Esophagus muscularis mucosa (tissue), 4 donors: Measurements from ENCODE around the gene SH3RF3. TPM values are rescaled to one million over a fixed set of nuclear protein-coding genes. Genes with fewer than 3 reads are reported as not detected.

Source experiments
- DNase-seq: peaks from one replicate; pipeline ENCODE4 v3.0.0-alpha.2; 2017; ENCODE audit errors: extremely low spot score
- H3K27ac ChIP-seq, 4 donors: fragments of 200-600 bp; sonication (generic); replicated peaks in 1 of 4; 1 replicate in 3 of 4; 2 replicates in 1 of 4; pipeline ENCODE4 v1.5.1; 2016 to 2019; ENCODE audit warnings: mild to moderate bottlenecking in 1 of 4
- H3K27me3 ChIP-seq, 4 donors: fragments of 200-600 bp; sonication (generic); one replicate each; pipeline versions ENCODE4 v1.5.1 to v1.6.0; 2016 to 2019
- H3K36me3 ChIP-seq, 4 donors: fragments of 200-600 bp; sonication (generic); one replicate each; pipeline ENCODE4 v1.5.1; 2016 to 2019
- H3K4me1 ChIP-seq, 4 donors: fragments of 200-600 bp; sonication (generic); one replicate each; pipeline ENCODE4 v1.5.1; 2016 to 2019
- H3K4me3 ChIP-seq, 4 donors: fragments of 200-600 bp; sonication (generic); 1 replicate in 2 of 4; 2 replicates in 2 of 4; pipeline ENCODE4 v1.5.1; 2016 to 2019; ENCODE audit warnings: mild to moderate bottlenecking in 4 of 4, moderate library complexity in 1 of 4
- H3K9me3 ChIP-seq, 4 donors: fragments of 200-600 bp; sonication (generic); 1 replicate in 3 of 4; 2 replicates in 1 of 4; pipeline ENCODE4 v1.5.1; 2016 to 2019
- EP300 ChIP-seq: sonication (generic); formaldehyde crosslinking; IDR thresholded peaks from one replicate; pipeline ENCODE4 v1.6.1; 2017; ENCODE audit warnings: antibody characterized with exemption
- POLR2A ChIP-seq: fragments of 450-650 bp; IDR thresholded peaks from one replicate; pipeline ENCODE4 v1.6.1; 2017; ENCODE audit warnings: antibody characterized with exemption, moderate library complexity, mild to moderate bottlenecking, low read depth
- POLR2AphosphoS5 ChIP-seq, 2 donors: sonication (generic); formaldehyde crosslinking; IDR thresholded peaks; one replicate each; pipeline ENCODE4 v1.6.1; 2017; ENCODE audit warnings: antibody characterized with exemption in 2 of 2
- WGBS: methylation state at CpG from one replicate; pipeline ENCODE4 v1.1.5; 2018; 5-methylcytosine and 5-hydroxymethylcytosine counted together
- intact Hi-C: fragments of 100-400 bp; cut with DNase I; formaldehyde crosslinking; loops from one replicate; pipeline ENCODE4 v1.15.1; 2023
- total RNA-seq, 4 donors: library from RNA; depleted of rRNA; stranded (reverse); fragments of >200 nt; gene quantifications; one replicate each; pipeline versions ENCODE4 v1.1.0 to v1.2.1, GENCODE V29; 2016
- TF ChIP-seq, protein P1 (sequence below), 3 experiments: fragments of 200-600 bp in 2 of 3; fragments of 450-650 bp in 1 of 3; sonication (generic) in 2 of 3; IDR thresholded peaks; one replicate each; pipeline ENCODE4 v1.5.1; 2017 to 2019; ENCODE audit warnings: antibody characterized with exemption in 3 of 3, mild to moderate bottlenecking in 2 of 3, moderate library complexity in 1 of 3

Gene SH3RF3
- total RNA-seq, 4 donors from 2014 or later: 6.3 to 17.5 (median 11.3) TPM

DNA sequence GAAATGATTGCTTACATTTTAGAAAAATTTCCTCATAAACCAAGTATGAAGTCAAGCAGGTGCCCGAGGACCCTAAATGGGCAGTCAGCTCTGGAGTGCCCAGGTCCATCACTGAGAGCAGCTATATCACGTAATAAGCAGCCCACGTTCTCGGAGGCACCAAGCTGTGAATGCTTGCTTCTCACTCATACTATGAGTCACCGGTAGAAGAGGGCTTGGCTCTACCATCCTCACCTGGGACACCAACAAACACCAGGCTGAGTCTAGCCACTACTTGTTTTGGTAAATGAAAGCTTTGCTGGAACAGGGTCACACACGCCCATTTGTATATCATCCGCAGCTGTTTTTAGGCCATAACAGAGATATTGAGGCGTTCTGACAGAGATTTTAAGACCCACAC is 277.3 kb downstream of the SH3RF3 start:
- Histone ChIP-seq H3K27ac (no peak overlapping the region), H3K36me3 (no peaks in the 10 kb centered on the region), H3K4me3 (no peak overlapping the region), H3K9me3 (no peaks in the 10 kb centered on the region), H3K4me1 (peaks cover 0 to 7% (median 2%) of the 10 kb centered on the region in 4 donors), H3K27me3 (no peaks in the 10 kb centered on the region)
- no peak for TF ChIP-seq POLR2AphosphoS5 (IDR thresholded peaks at IDR 0.05)
- TF ChIP-seq POLR2A: no peak
- TF ChIP-seq, protein P1, sequence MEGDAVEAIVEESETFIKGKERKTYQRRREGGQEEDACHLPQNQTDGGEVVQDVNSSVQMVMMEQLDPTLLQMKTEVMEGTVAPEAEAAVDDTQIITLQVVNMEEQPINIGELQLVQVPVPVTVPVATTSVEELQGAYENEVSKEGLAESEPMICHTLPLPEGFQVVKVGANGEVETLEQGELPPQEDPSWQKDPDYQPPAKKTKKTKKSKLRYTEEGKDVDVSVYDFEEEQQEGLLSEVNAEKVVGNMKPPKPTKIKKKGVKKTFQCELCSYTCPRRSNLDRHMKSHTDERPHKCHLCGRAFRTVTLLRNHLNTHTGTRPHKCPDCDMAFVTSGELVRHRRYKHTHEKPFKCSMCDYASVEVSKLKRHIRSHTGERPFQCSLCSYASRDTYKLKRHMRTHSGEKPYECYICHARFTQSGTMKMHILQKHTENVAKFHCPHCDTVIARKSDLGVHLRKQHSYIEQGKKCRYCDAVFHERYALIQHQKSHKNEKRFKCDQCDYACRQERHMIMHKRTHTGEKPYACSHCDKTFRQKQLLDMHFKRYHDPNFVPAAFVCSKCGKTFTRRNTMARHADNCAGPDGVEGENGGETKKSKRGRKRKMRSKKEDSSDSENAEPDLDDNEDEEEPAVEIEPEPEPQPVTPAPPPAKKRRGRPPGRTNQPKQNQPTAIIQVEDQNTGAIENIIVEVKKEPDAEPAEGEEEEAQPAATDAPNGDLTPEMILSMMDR (IDR thresholded peaks at IDR 0.05): no peak
- TF ChIP-seq EP300: no peak
- no peak for DNase-seq
- WGBS: 97% methylated on average over 8 of the region's 8 CpGs
- intact Hi-C loops: no loop called here

DNA sequence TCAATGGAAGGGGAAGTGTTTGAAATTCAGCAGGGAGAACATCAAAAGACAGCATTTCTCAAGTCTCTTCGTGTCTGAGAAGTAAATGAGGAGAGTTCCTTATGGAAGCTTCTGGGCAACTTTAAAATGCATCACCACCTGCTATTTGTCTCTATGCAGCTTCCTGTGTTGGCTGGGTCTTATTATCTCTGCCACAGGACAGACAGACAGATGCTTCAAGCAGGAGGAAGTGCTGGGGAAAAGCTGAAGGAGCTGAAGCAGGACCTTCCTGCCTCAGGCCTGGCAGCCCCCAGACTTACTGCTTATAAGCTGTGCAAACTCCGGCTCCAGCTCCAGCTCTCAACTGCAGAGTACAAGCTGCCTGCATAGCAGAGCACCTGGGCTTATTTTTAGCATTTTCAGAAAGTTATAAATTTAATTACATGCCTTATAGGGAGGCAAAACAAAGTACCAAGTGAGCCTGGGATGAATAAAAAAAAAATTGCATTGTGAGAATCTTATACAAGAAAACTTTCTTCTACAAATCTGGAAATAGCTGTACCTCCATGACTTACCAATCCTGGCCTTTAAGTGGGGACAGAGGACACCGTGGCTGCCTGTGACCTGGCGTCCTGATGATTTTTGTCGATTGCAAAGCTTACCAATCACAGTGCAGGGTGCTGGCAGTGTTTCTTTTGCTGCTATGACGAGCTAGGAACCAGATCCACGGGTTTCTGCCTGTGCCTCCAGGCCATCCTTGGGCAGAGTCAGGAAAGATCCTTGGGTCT is 278.5 kb downstream of the SH3RF3 start:
- peaks cover 0 to 7% (median 2%) of the 10 kb centered on the region in 4 donors for H3K4me1 ChIP-seq
- H3K9me3 ChIP-seq: no peaks in the 10 kb centered on the region
- no peaks in the 10 kb centered on the region for H3K36me3 ChIP-seq
- 87% methylated on average over 7 of the region's 7 CpGs for WGBS
- no peaks in the 10 kb centered on the region for H3K27me3 ChIP-seq
- intact Hi-C loops: no loop called here
- TF ChIP-seq, protein P1 (IDR thresholded peaks at IDR 0.05): no peak
- TF ChIP-seq POLR2AphosphoS5 (IDR thresholded peaks at IDR 0.05): no peak
- no peak for TF ChIP-seq EP300
- no peak for TF ChIP-seq POLR2A
- DNase-seq: no peak
- no peak overlapping the region for H3K4me3 ChIP-seq
- H3K27ac ChIP-seq: no peak overlapping the region

GRCh38 chr2:109408043-109408335 is 279.0 kb downstream of the SH3RF3 start:
- Histone ChIP-seq H3K27ac (no peak overlapping the region), H3K9me3 (no peaks in the 10 kb centered on the region), H3K36me3 (no peaks in the 10 kb centered on the region), H3K4me3 (no peak overlapping the region), H3K4me1 (peaks cover 0 to 7% (median 2%) of the 10 kb centered on the region in 4 donors), H3K27me3 (no peaks in the 10 kb centered on the region)
- 77% methylated on average over 3 of the region's 4 CpGs for WGBS
- no peak for DNase-seq
- intact Hi-C loops: no loop called here
- TF ChIP-seq EP300: no peak
- no peak for TF ChIP-seq POLR2A
- TF ChIP-seq, protein P1 (IDR thresholded peaks at IDR 0.05): no peak
- no peak for TF ChIP-seq POLR2AphosphoS5 (IDR thresholded peaks at IDR 0.05)

DNA sequence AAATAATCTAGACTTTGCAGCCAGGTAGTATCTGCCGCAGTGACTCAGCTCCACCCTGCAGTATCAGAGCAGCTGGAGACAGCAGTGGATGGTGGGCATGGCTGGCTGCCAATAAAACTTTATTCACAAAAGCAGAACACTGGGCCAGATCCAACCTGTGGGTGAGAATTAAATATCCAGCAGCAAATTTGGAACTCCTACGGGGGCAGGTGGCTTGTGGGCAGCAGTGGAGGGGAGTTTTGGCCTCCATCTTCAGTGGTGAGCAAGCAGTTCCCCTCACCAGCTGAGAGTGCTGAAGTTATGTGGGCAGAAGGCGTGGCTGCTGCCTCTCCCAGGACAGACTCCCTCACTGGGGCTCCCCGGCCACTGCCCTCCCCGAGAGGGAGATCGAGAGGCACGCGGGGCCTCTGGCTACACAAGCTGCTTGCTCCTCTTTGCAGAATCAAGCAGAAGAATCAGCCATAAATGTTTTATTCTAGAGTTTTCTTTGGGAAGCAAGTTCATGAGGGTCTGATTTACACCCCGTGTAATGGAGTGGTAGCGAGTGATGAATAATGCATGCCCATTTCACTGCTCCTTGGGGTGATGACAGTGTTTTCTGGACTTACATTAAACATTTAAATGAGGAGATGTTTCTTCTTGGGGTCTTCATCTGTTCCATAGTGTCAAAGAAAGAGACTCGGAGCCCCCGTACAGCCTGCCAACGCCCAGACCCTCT is 280.5 kb downstream of the SH3RF3 start:
- Histone ChIP-seq H3K27ac (no peak overlapping the region), H3K27me3 (no peaks in the 10 kb centered on the region), H3K4me3 (no peak overlapping the region), H3K9me3 (no peaks in the 10 kb centered on the region), H3K4me1 (peaks cover 0 to 7% (median 2%) of the 10 kb centered on the region in 4 donors), H3K36me3 (no peaks in the 10 kb centered on the region)
- no peak for DNase-seq
- TF ChIP-seq EP300 (no peak), POLR2A (no peak), POLR2AphosphoS5 (IDR thresholded peaks at IDR 0.05) (no peak)
- TF ChIP-seq, protein P1 (IDR thresholded peaks at IDR 0.05): no peak
- WGBS: 85% methylated on average over 13 of the region's 13 CpGs
- intact Hi-C loops: no loop called here
